Adrenal gland (tissue), 12 donors: ENCODE results near the gene SLC31A2. TPM values are rescaled to one million over a fixed set of nuclear protein-coding genes. Genes with fewer than 3 reads are reported as not detected.
"Not testable (repeated sequence)": the region's sequence is repeated elsewhere in the genome, so short reads cannot be mapped to it uniquely, and the experiment has no call there.

Source experiments
- DNase-seq, 7 donors: peaks; one replicate each; pipeline ENCODE4 v3.0.0-alpha.2; 2019 to 2020
- H3K27ac ChIP-seq, 5 donors: fragments of 200-600 bp; sonication (generic) in 4 of 5; 1 replicate in 3 of 5; 2 replicates in 2 of 5; pipeline versions ENCODE4 v1.5.1 to v1.8.0; 2016 to 2020; ENCODE audit warnings: mild to moderate bottlenecking in 1 of 5
- H3K27me3 ChIP-seq: fragments of 200-600 bp; 2 replicates; pipeline ENCODE4 v1.8.0; 2021
- H3K36me3 ChIP-seq, 2 donors: fragments of 200-600 bp; replicated peaks in 1 of 2; 1 replicate in 1 of 2; 2 replicates in 1 of 2; pipeline versions ENCODE4 v1.5.1 to v1.8.0; 2018 to 2022
- H3K4me1 ChIP-seq, 2 donors: fragments of 200-600 bp; replicated peaks in 1 of 2; 1 replicate in 1 of 2; 2 replicates in 1 of 2; pipeline versions ENCODE4 v1.5.1 to v1.8.0; 2018 to 2021
- H3K4me3 ChIP-seq, 4 donors: fragments of 200-600 bp; sonication (generic) in 3 of 4; one replicate each; pipeline ENCODE4 v1.5.1; 2016 to 2018
- H3K9me3 ChIP-seq, 3 donors: fragments of 200-600 bp; sonication (generic) in 1 of 3; replicated peaks in 1 of 3; 1 replicate in 2 of 3; 2 replicates in 1 of 3; pipeline versions ENCODE4 v1.5.1 to v1.8.0; 2016 to 2021
- POLR2A ChIP-seq, 2 donors: fragments of 450-650 bp; IDR thresholded peaks; one replicate each; pipeline ENCODE4 v1.6.1; 2017; ENCODE audit warnings: antibody characterized with exemption in 2 of 2, mild to moderate bottlenecking in 2 of 2, moderate library complexity in 1 of 2
- whole genome bisulfite sequencing, 4 donors: extraction: QIAGEN DNeasy Blood & Tissue Kit in 2 of 4; methylation state at CpG; one replicate each; pipeline versions ENCODE4 v1.1.5 to v1.1.7; 2013 to 2017; 5-methylcytosine and 5-hydroxymethylcytosine counted together
- intact Hi-C, 2 donors: fragments of 100-400 bp; cut with DNase I; formaldehyde crosslinking; loops; one replicate each; pipeline versions ENCODE4 v1.14.1 to v1.15.0; 2022 to 2023
- polyA plus RNA-seq, 3 donors: library from polyadenylated mRNA; stranded (reverse); fragments of 200-250 nt in 2 of 3; fragments of 350-450 nt in 1 of 3; fragmentation: Illumina TruSeq in 1 of 3; extraction: RNeasy Lipid Tissue Mini Kit (QIAGEN cat#74804) in 1 of 3; gene quantifications; one replicate each; pipeline ENCODE4 v1.2.3, GENCODE V29; 2013 to 2014
- total RNA-seq, 9 donors: library from RNA; depleted of rRNA in 4 of 9; stranded (reverse); fragments of >200 nt in 4 of 9; fragments of 120-200 nt in 1 of 9; fragmentation: NEBNext Ultra II Directional in 1 of 9; extraction: Animal tissue kit (Norgen Biotek cat#: 25700) in 1 of 9; gene quantifications; one replicate each; pipeline versions ENCODE4 v1.1.0 to v1.2.4, GENCODE V29; 2013 to 2023
- TF ChIP-seq, protein P1 (sequence below), 6 experiments: fragments of 450-650 bp in 4 of 6; fragments of 200-600 bp in 2 of 6; sonication (generic) in 1 of 6; IDR thresholded peaks; 1 replicate in 5 of 6; 2 replicates in 1 of 6; pipeline versions ENCODE4 v1.5.1 to v1.8.0; 2016 to 2021; ENCODE audit warnings: antibody characterized with exemption in 6 of 6, mild to moderate bottlenecking in 2 of 6, moderate library complexity in 1 of 6
- donor health status: healthy with polysubstance abuse.
- donor health status: Bipolar disorder and iron deficiency.
- donor health status: DM: yes; HTN: yes; CAD: no.
- donor health status: DM: no; HTN: no; CAD: no.
- donor health status: DM: no; HTN: no; CAD: no.
- donor health status: DM: yes; HTN: yes; CAD: no.

The SLC31A2 gene
- total and polyA plus RNA-seq, 12 donors, result 9.1 to 50.8 (median 20.9) TPM

DNA sequence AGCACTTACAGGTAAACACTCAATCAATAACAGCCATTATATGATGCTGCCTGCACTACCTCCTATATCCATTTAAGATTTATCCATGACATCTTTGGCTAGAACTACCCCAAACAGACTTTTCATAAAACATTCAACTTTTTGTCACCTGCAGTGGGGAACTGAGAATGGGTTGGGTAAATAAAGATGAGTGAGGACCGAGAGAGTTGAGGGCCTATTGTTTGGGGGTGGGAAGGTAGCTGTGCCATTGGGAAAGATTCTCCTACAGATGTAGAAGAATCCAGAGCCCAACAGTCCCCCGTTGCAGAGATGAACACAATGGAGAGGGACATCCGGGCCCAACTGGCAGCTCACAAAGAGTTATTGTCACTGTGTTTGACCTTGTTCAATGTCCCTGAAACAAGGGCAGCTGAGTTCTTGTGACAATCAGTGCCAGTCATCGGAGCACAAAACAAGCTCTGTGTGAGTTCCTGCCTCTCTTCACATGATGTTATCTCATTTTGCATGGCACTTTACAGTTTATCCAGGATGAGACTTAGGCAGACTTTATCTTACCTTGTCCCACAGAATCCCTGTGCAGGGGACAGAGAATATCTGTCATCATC, 11.5 kb upstream of the SLC31A2 start:
- WGBS, 4 donors, result 33 to 51% (median 42%) methylated on average over 4 of the region's 4 CpGs
- Histone ChIP-seq H3K27ac (no peak overlapping the region), H3K36me3 (no peaks in the 10 kb centered on the region), H3K27me3 (no peaks in the 10 kb centered on the region), H3K9me3 (no peaks in the 10 kb centered on the region), H3K4me3 (no peak overlapping the region), H3K4me1 (no peaks in the 10 kb centered on the region)
- DNase-seq, result no peak
- intact Hi-C loops, result no loop called here
- TF ChIP-seq, protein P1, sequence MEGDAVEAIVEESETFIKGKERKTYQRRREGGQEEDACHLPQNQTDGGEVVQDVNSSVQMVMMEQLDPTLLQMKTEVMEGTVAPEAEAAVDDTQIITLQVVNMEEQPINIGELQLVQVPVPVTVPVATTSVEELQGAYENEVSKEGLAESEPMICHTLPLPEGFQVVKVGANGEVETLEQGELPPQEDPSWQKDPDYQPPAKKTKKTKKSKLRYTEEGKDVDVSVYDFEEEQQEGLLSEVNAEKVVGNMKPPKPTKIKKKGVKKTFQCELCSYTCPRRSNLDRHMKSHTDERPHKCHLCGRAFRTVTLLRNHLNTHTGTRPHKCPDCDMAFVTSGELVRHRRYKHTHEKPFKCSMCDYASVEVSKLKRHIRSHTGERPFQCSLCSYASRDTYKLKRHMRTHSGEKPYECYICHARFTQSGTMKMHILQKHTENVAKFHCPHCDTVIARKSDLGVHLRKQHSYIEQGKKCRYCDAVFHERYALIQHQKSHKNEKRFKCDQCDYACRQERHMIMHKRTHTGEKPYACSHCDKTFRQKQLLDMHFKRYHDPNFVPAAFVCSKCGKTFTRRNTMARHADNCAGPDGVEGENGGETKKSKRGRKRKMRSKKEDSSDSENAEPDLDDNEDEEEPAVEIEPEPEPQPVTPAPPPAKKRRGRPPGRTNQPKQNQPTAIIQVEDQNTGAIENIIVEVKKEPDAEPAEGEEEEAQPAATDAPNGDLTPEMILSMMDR (IDR thresholded peaks at IDR 0.05), result no peak
- no peak for TF ChIP-seq POLR2A (IDR thresholded peaks at IDR 0.05)

DNA sequence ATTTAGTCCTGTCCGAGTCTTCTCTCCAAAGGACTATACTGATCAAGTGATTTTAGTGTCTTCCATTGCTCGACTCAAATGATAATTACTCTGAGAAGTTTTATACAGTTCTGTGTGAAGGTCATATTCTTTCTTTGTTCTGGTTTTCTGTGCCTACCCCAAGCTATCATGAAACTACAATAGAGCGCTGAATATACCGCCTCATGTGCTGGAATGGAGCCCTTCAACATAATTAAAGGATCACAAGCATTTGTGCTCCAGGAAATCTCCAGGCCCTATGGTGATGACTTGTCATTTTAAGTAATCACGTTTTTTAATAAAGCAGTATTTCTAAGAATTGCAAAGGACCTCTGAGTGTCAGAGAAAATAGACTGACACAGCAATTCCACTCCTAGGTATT, 10.9 kb upstream of the SLC31A2 start:
- no peak overlapping the region for H3K4me3 ChIP-seq
- WGBS, 4 donors, result 65 to 78% (median 75%) methylated on average over 5 of the region's 5 CpGs
- intact Hi-C loops, result no loop called here

DNA sequence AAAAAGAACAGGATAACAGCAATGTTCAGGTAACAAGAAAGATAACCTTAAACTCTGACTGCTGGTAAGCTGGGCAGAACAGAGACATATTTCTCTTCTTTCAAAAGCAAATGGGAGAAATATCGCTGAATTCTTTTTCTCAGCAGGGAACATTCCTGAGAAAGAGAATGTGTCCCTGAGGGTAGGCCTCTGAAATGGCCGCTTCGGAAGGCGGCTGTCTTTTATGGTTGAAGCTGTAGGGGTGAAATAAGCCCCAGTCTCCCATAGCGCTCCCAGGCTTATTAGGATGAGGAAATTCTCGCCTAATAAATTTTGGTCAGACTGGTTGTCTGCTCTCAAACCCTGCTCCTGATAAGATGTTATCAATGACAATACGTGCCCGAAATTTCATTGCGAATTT, 9.9 kb upstream of the SLC31A2 start:
- intact Hi-C loops, DNase-seq, H3K4me1 ChIP-seq, H3K4me3 ChIP-seq, H3K27me3 ChIP-seq, H3K9me3 ChIP-seq, H3K27ac ChIP-seq, H3K36me3 ChIP-seq: not testable (repeated sequence)
- WGBS, 4 donors, result 86 to 96% (median 92%) methylated on average over 9 of the region's 9 CpGs

More for the DNA sequence above, 10.9 kb upstream of the SLC31A2 start:
- H3K27ac ChIP-seq, result no peak overlapping the region
- H3K4me1 ChIP-seq, result no peaks in the 10 kb centered on the region
- DNase-seq, result no peak
- no peaks in the 10 kb centered on the region for H3K9me3 ChIP-seq
- H3K36me3 ChIP-seq, result no peaks in the 10 kb centered on the region
- no peaks in the 10 kb centered on the region for H3K27me3 ChIP-seq
- no peak for TF ChIP-seq POLR2A (IDR thresholded peaks at IDR 0.05)
- TF ChIP-seq, protein P1 (IDR thresholded peaks at IDR 0.05), result no peak

DNA sequence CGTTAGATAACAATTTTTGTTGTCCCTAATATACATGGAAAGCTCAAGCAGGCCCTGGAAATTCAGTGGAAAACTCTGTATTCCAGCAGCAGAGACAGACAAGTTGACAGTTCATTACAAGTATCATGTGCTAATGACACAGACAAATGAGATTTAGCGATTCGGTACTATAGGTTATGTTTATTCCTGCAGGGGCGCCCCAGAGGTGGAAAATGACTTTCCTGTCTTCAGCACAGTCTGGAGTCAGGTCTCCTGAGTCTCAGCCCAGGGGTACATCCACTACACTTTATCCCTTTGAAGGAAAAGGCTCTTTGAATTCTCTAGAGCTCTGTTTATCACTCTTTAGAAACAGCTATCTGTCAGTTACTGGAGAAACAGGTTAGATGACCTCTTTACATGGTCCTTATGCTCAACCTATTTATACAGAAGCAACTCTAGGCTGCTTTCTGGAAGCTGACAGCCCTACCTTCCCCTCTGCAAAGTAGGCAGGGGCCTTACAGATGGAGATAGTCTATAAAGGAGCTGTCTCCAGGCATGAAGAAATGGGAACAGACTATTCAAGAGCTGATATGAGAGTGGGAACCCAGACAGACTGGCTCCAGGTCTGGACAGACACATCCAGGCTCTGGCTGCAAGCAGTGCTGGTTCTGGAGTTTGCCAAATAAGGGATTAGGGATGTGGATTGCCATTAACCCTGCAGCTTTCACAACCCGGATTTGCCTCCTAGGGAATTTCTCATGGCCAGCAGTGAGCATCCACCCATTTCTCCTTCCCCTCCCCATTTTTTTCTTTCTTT, 7.2 kb upstream of the SLC31A2 start:
- Histone ChIP-seq H3K4me3 (no peak overlapping the region), H3K9me3 (no peaks in the 10 kb centered on the region), H3K27ac (no peak overlapping the region), H3K36me3 (no peaks in the 10 kb centered on the region), H3K4me1 (no peaks in the 10 kb centered on the region), H3K27me3 (no peaks in the 10 kb centered on the region)
- intact Hi-C loops, result no loop called here
- TF ChIP-seq, protein P1 (IDR thresholded peaks at IDR 0.05), result no peak
- DNase-seq, result peak in 1 of 7 donors; percentile 25
- 72 to 82% (median 78%) methylated on average over 5 of the region's 5 CpGs for WGBS, 4 donors

DNA sequence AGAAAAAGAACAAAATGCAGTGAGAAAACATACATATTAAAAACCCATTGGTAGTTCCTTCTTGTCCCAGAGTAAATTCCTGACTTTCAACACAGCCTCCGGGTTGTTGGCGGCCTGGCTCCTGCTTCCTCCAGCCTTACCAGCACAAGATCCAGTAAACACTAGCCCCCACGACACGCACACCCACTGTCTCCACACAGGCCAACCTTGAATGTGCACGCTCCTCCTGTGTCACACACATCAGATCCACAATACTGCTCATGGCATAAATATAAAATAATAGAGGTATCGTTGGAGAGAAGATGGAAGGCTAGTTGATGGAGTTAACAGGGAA, 2.5 kb upstream of the SLC31A2 start:
- H3K4me3 ChIP-seq, result no peak overlapping the region
- TF ChIP-seq, protein P1 (IDR thresholded peaks at IDR 0.05), result no peak
- TF ChIP-seq POLR2A (IDR thresholded peaks at IDR 0.05), result no peak
- peaks cover 18 to 27% of the 10 kb centered on the region in 2 donors for H3K4me1 ChIP-seq
- intact Hi-C loops, result no loop called here
- no peaks in the 10 kb centered on the region for H3K27me3 ChIP-seq
- 85 to 93% (median 89%) methylated on average over 6 of the region's 6 CpGs for WGBS, 4 donors
- no peaks in the 10 kb centered on the region for H3K36me3 ChIP-seq
- no peak overlapping the region for H3K27ac ChIP-seq
- DNase-seq, result peak in 1 of 7 donors; percentile 46
- H3K9me3 ChIP-seq, result no peaks in the 10 kb centered on the region
